ENCODE results near the gene UBE2O.

Gene UBE2O

DNA sequence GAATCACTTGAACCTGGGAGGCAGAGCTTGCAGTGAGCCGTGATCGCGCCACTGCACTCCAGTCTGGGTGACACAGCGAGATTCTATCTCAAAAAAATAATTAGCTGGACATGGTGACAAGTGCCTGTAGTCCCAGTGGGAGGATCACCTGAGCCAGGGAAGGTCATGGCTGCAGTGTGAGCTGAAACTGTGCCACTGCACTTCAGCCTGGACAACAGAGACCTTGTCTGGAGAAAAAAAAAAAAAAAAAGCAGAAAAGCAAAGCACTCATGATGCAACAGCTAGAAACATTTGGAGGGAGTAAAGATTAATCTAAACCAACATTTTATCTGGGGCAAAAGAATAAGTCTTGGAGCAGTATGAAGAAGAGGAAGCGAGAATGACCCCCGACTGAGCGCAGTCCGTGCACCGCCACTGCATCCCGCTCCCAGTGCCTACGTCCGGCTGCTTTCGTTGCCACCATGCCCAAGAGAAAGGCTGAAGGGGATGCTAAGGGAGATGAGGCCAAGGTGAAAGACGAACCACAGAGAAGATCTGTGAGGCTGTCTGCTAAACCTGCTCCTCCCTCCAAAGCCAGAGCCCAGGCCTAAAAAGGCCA, 107.5 kb downstream of the UBE2O start:
- DNase-seq (ENCODE audit: low spot score): no peak

DNA sequence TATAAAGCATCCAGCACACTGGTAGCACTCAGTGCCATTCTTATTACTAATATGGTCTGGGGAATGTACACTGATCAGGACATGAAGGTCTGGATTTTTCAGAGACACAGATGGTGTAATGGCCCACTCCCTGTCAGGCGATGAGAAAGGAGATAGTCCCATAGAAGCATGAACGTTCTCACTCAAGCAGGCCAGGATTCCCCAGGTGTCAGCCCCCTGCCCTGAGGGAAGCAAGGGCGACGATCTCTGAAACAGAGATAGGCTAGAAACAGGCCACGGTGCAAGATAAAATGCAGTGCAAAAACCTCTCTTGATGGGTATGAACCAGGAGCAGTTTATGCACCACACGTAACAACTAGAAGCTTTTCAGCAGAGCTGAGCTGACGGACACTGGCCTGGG, 109.8 kb downstream of the UBE2O start:
- no peak for DNase-seq (ENCODE audit: low spot score)

DNA sequence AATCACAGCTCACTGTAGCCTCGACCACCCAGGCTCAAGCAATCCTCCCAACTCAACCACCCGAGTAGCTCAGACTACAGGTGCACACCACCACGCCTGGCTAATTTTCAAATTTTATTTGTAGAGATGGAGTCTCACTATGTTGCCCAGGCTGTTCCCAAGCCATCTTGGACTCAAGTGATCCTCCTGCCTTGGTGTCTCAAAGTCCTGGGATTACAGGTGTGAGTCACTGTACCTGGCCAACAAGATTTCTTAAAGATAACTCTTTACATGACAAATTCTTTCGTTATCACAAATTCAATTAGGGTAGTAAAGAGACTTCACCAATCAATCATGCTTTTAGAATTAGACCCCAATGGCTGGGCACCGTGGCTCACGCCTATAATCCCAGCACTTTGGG, 111.7 kb downstream of the UBE2O start:
- DNase-seq (ENCODE audit: low spot score): no peak
